Measurements from ENCODE around the gene SLC26A9. TPM values are rescaled to one million over a fixed set of nuclear protein-coding genes. Genes with fewer than 3 reads are reported as not detected.

SLC26A9 gene
- polyA plus RNA-seq, 1 experiment: not detected

DNA sequence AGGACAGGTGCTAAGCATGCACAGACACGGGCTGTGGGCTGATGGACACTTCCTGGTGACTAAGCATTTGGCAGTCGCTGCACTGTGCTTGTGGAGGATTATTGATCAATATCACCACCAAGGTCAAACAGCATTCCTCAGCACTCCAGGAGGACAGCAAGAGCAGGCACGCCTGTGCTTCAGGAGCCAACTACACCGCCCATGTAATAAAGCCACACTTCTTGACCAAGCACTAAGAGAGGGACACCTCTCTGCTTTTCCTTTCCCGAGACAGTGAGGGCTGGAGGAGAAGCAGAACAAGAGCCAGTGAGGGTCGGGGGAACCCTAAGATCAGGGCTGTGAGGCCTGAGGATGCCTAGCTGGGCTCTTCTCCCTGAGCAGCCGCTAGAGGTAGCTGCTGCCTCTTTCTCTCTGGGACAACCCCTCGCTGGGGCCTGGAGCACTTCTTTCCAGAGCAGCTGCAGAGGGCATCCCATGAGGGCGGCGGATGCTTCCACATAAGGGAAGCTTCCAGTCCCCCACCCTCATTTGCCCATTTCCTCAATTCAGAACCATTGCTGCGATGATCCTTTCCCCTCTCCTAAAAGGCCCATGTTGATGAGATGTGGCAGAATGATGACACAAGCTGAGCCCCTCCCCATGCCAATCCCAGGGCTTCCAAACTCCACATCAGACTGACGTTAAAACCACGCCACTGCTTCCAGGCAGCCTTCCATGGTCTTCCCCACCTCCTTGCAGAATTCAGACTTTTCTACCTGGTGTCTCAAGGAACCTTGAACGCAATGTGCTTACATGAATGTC is 40.9 kb upstream of the SLC26A9 start:
- Histone ChIP-seq H3K36me3 (ENCODE audit: control insufficient read depth, insufficient read depth, low read length) (no peaks in the 10 kb centered on the region), H3K27me3 (ENCODE audit: control insufficient read depth, insufficient read depth, low read length) (no peaks in the 10 kb centered on the region), H3K4me3 (ENCODE audit: low read depth, low read length) (no peak overlapping the region)
- DNase-seq (ENCODE audit: low read depth): no peak
- POLR2A ChIA-PET: no interaction called here
- CTCF ChIA-PET: interaction anchor here (0.6 to 12.7 kb wide), 26 partner anchors 9 to 996 kb away, joined by 3 to 514 read pairs (median 5); partner anchors contain the start of gene AVPR1B
- TF ChIP-seq, protein P1, sequence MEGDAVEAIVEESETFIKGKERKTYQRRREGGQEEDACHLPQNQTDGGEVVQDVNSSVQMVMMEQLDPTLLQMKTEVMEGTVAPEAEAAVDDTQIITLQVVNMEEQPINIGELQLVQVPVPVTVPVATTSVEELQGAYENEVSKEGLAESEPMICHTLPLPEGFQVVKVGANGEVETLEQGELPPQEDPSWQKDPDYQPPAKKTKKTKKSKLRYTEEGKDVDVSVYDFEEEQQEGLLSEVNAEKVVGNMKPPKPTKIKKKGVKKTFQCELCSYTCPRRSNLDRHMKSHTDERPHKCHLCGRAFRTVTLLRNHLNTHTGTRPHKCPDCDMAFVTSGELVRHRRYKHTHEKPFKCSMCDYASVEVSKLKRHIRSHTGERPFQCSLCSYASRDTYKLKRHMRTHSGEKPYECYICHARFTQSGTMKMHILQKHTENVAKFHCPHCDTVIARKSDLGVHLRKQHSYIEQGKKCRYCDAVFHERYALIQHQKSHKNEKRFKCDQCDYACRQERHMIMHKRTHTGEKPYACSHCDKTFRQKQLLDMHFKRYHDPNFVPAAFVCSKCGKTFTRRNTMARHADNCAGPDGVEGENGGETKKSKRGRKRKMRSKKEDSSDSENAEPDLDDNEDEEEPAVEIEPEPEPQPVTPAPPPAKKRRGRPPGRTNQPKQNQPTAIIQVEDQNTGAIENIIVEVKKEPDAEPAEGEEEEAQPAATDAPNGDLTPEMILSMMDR (IDR thresholded peaks at IDR 0.05; ENCODE audit: insufficient read depth, low read depth, low read length): peak; percentile 91

DNA sequence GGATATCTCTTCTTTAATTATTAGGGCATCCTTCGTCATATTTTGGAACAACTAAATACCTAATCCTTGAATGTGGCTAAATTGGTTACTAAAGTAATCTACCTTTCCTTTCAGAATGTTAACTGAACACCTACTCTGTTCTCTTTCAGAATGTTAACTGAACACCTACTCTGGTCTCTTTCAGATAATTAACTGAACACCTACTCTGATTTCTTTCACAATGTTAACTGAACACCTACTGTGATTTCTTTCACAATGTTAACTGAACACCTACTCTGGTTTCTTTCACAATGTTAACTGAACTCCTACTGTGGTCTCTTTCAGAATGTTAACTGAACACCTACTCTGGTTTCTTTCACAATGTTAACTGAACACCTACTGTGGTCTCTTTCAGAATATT is 38.0 kb upstream of the SLC26A9 start:
- DNase-seq (ENCODE audit: low read depth): no peak
- ChIA-PET CTCF (interaction anchor here (1.0 to 12.7 kb wide), 8 partner anchors 11 to 389 kb away, joined by 3 to 514 read pairs (median 7); no protein-coding TSS in a partner anchor), POLR2A (no interaction called here)

DNA sequence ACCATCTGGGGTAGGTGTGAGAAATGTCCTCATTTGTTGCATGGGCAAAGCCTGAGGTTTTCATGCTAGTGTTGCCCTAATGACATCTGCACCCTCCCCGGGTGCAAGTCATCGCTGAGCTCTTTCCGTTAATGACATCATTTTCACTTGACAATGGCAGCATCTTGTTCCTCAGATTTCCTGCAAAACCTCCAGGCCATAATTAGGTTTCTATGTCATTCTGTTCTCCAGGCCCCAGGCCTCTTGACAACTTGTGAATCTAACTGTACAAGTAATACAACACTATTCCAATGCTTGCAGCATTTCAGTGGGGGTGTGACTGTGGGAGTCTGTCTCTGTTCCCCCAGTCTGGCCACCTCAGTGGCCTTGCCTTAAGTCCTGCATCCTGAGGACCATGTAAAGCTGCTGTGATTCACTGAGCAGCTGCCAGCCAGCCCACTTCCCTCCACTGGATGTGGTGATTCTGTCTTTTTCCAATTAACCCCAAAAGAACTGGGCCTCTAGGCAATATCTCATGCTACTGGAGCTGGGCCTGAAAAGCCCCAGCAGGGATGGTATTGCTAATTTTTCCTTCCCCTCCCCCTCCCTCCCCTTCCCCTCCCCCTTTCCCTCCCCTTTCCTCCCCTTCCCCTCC is 37.1 kb upstream of the SLC26A9 start:
- DNase-seq (ENCODE audit: low read depth): no peak
- TF ChIP-seq, protein P1 (IDR thresholded peaks at IDR 0.05; ENCODE audit: insufficient read depth, low read depth, low read length): no peak
- no peaks in the 10 kb centered on the region for H3K36me3 ChIP-seq (ENCODE audit: control insufficient read depth, insufficient read depth, low read length)
- no peak overlapping the region for H3K4me3 ChIP-seq (ENCODE audit: low read depth, low read length)
- ChIA-PET CTCF (interaction anchor here (0.7 to 12.7 kb wide), 7 partner anchors 26 to 389 kb away, joined by 3 to 514 read pairs (median 4); no protein-coding TSS in a partner anchor), POLR2A (no interaction called here)
- H3K27me3 ChIP-seq (ENCODE audit: control insufficient read depth, insufficient read depth, low read length): no peaks in the 10 kb centered on the region

More for the DNA sequence above, 38.0 kb upstream of the SLC26A9 start:
- TF ChIP-seq, protein P1 (IDR thresholded peaks at IDR 0.05; ENCODE audit: insufficient read depth, low read depth, low read length): no peak
- Histone ChIP-seq H3K4me3 (ENCODE audit: low read depth, low read length) (no peak overlapping the region), H3K36me3 (ENCODE audit: control insufficient read depth, insufficient read depth, low read length) (no peaks in the 10 kb centered on the region), H3K27me3 (ENCODE audit: control insufficient read depth, insufficient read depth, low read length) (no peaks in the 10 kb centered on the region)

DNA sequence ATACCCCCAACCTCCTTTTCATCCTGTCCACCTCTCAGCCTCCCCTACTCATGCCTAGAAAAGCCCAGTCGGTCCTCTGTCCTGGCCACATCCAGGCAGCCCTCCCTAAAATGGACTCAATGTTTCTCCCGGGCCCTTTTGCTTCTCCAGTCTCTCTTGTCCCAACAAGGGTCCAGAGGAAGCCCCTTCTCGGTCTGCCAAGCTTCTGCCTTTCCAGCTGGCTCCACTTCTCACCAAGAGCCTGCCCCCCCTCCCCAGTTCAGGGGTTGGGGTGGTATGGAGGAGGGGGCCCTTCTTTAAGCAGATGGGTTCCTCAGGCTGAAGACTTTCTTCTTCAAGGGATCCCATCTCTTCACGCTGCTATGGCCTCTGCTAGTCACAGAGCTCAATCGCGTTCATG is 36.0 kb upstream of the SLC26A9 start:
- DNase-seq (ENCODE audit: low read depth): no peak
- H3K27me3 ChIP-seq (ENCODE audit: control insufficient read depth, insufficient read depth, low read length): no peaks in the 10 kb centered on the region
- TF ChIP-seq, protein P1 (IDR thresholded peaks at IDR 0.05; ENCODE audit: insufficient read depth, low read depth, low read length): no peak

DNA sequence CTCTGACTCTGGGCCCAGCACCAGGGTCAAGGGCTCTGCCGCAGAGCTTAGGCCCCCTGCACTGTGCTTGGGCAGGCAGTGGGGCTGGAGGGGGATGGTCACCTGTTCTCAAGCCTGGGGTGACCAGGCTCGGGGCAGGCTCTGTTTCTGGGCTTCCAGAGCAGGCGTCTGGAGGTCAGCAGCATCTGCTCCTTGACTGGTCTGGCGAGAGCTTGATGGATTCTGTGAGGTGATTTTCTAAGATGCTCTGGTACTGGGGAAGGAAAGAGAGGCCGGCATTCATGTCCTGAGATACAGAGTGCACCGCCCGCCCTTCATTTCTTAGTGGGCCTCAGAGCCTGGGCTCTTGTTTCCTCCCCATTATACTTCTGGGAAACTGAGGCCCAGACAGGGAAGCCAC is 35.4 kb upstream of the SLC26A9 start:
- CTCF ChIA-PET: interaction anchor here (1.1 to 12.7 kb wide), 13 partner anchors 8 to 450 kb away, joined by 3 to 514 read pairs (median 39); no protein-coding TSS in a partner anchor
- POLR2A ChIA-PET: no interaction called here
- no peaks in the 10 kb centered on the region for H3K27me3 ChIP-seq (ENCODE audit: control insufficient read depth, insufficient read depth, low read length)
- no peaks in the 10 kb centered on the region for H3K36me3 ChIP-seq (ENCODE audit: control insufficient read depth, insufficient read depth, low read length)
- TF ChIP-seq, protein P1 (IDR thresholded peaks at IDR 0.05; ENCODE audit: insufficient read depth, low read depth, low read length): no peak
- H3K4me3 ChIP-seq (ENCODE audit: low read depth, low read length): no peak overlapping the region
- DNase-seq (ENCODE audit: low read depth): no peak

More for the DNA sequence above, 36.0 kb upstream of the SLC26A9 start:
- no peak overlapping the region for H3K4me3 ChIP-seq (ENCODE audit: low read depth, low read length)
- CTCF ChIA-PET: interaction anchor here (0.8 to 12.7 kb wide), 8 partner anchors 16 to 450 kb away, joined by 3 to 514 read pairs (median 87); no protein-coding TSS in a partner anchor
- no peaks in the 10 kb centered on the region for H3K36me3 ChIP-seq (ENCODE audit: control insufficient read depth, insufficient read depth, low read length)
- POLR2A ChIA-PET: no interaction called here

Measured in BJ (cell line).